SK-N-SH (cell line): Measurements from ENCODE around the gene SMIM3. TPM values are rescaled to one million over a fixed set of nuclear protein-coding genes. Genes with fewer than 3 reads are reported as not detected.

Experiments
- CTCF ChIA-PET: fragments of 300-600, 350-600 bp; formaldehyde crosslinking; extraction: SDS; loops from one replicate; lab custom pipeline; 2021; lab: Yijun Ruan, JAX
- POLR2A ChIA-PET: fragments of 350-600 bp; sonication (Branson Sonifier 250); formaldehyde crosslinking; extraction: SDS; loops from one replicate; lab custom pipeline; 2020; ENCODE audit warnings: antibody characterized with exemption, inconsistent platforms; lab: Yijun Ruan, JAX
- DNase-seq: peaks from one replicate; pipeline ENCODE4 v3.0.0; 2012
- H2AFZ ChIP-seq: fragments of 200-600 bp; sonication (generic); 2 replicates; pipeline ENCODE4 v1.8.1; 2016; ENCODE audit warnings: antibody characterized with exemption, mild to moderate bottlenecking, low read depth
- H3F3A ChIP-seq: fragments of 200-600 bp; sonication (generic); replicated peaks from 2 replicates; pipeline ENCODE3; 2016; ENCODE audit warnings: antibody characterized with exemption, mild to moderate bottlenecking; ENCODE audit not compliant: insufficient read depth
- H3K27ac ChIP-seq, 2 experiments: fragments of 200-500 bp in 1 of 2; fragments of 200-600 bp in 1 of 2; sonication (Bioruptor generic) in 1 of 2; sonication (generic), shearing (Covaris generic) in 1 of 2; 2 replicates each; pipeline versions ENCODE4 v1.5.1 to v1.6.1; 2014 to 2016; ENCODE audit warnings: low read depth in 2 of 2, inconsistent platforms in 1 of 2, low read length in 1 of 2, mild to moderate bottlenecking in 1 of 2, mixed read lengths in 1 of 2
- H3K27me3 ChIP-seq: fragments of 200-600 bp; sonication (generic), shearing (Covaris generic); 2 replicates; pipeline ENCODE4 v1.6.1; 2016; ENCODE audit warnings: mixed run types; ENCODE audit not compliant: insufficient read depth
- H3K36me3 ChIP-seq, 2 experiments: fragments of 200-500 bp in 1 of 2; fragments of 200-600 bp in 1 of 2; sonication (Bioruptor generic) in 1 of 2; sonication (generic) in 1 of 2; replicated peaks in 1 of 2; 2 replicates each; pipeline versions ENCODE3 to v1.5.1; 2014 to 2016; ENCODE audit warnings: low read length in 1 of 2, mild to moderate bottlenecking in 1 of 2; ENCODE audit not compliant: insufficient read depth in 2 of 2, control insufficient read depth in 1 of 2
- H3K4me1 ChIP-seq, 2 experiments: fragments of 200-500 bp in 1 of 2; fragments of 200-600 bp in 1 of 2; sonication (Bioruptor generic) in 1 of 2; sonication (generic), shearing (Covaris generic) in 1 of 2; 2 replicates each; pipeline versions ENCODE4 v1.5.1 to v1.6.1; 2014 to 2016; ENCODE audit warnings: low read depth in 1 of 2, low read length in 1 of 2, mixed run types in 1 of 2; ENCODE audit not compliant: insufficient read depth in 2 of 2, control insufficient read depth in 1 of 2
- H3K4me2 ChIP-seq: fragments of 200-600 bp; sonication (generic), shearing (Covaris generic); 2 replicates; pipeline ENCODE4 v1.6.1; 2017; ENCODE audit warnings: mixed run types
- H3K4me3 ChIP-seq, 2 experiments: fragments of 200-500 bp in 1 of 2; fragments of 200-600 bp in 1 of 2; sonication (Bioruptor generic) in 1 of 2; sonication (generic), shearing (Covaris generic) in 1 of 2; 2 replicates each; pipeline versions ENCODE4 v1.5.1 to v1.8.1; 2014 to 2016; ENCODE audit warnings: low read depth in 2 of 2, inconsistent platforms in 1 of 2, low read length in 1 of 2, mild to moderate bottlenecking in 1 of 2, mixed read lengths in 1 of 2, moderate library complexity in 1 of 2
- H3K79me2 ChIP-seq: fragments of 200-600 bp; sonication (generic); 2 replicates; pipeline ENCODE4 v1.8.1; 2017; ENCODE audit warnings: mild to moderate bottlenecking; ENCODE audit not compliant: insufficient read depth
- H3K9ac ChIP-seq: fragments of 200-600 bp; sonication (generic); 2 replicates; pipeline ENCODE4 v1.6.1; 2017; ENCODE audit warnings: mixed run types
- H3K9me2 ChIP-seq: fragments of 200-600 bp; sonication (generic); 2 replicates; pipeline ENCODE4 v1.6.1; 2017; ENCODE audit warnings: mixed run types
- H3K9me3 ChIP-seq: fragments of 200-600 bp; sonication (generic); 2 replicates; pipeline ENCODE4 v1.6.1; 2017; ENCODE audit warnings: mixed run types, mild to moderate bottlenecking, moderate library complexity
- H4K20me1 ChIP-seq: fragments of 200-600 bp; sonication (generic); 2 replicates; pipeline ENCODE4 v1.6.1; 2017; ENCODE audit warnings: mild to moderate bottlenecking, mixed run types; ENCODE audit not compliant: insufficient read depth
- CHD2 ChIP-seq: fragments of 150-350 bp; IDR thresholded peaks from 2 replicates; pipeline ENCODE4 v1.6.1; 2018; ENCODE audit warnings: low read length; ENCODE audit not compliant: partially characterized antibody
- EZH2phosphoT487 ChIP-seq: fragments of 200-600 bp; sonication (generic); IDR thresholded peaks from 2 replicates; pipeline ENCODE4 v1.6.1; 2017; ENCODE audit warnings: low read depth, mixed run types, mild to moderate bottlenecking, antibody characterized with exemption, moderate library complexity, borderline replicate concordance
- FOSL2 ChIP-seq: IDR thresholded peaks from 2 replicates; pipeline ENCODE4 v1.4.0; 2012; ENCODE audit warnings: low read depth, mild to moderate bottlenecking, moderate library complexity, borderline replicate concordance
- FOXJ3 ChIP-seq: sonication (generic); formaldehyde crosslinking; IDR thresholded peaks from 2 replicates; pipeline ENCODE4 v1.5.1; 2020; ENCODE audit warnings: mild to moderate bottlenecking, missing genetic modification reagents
- FOXM1 ChIP-seq: IDR thresholded peaks from 2 replicates; pipeline ENCODE4 v1.4.0; 2012; ENCODE audit warnings: low read depth, mild to moderate bottlenecking
- GABPA ChIP-seq: IDR thresholded peaks from 2 replicates; pipeline ENCODE4 v1.4.0; 2012; ENCODE audit warnings: low read depth, mild to moderate bottlenecking
- GATA2 ChIP-seq: sonication (generic); formaldehyde crosslinking; IDR thresholded peaks from 2 replicates; pipeline ENCODE4 v1.5.0; 2020; ENCODE audit warnings: mild to moderate bottlenecking, missing genetic modification reagents
- MEF2A ChIP-seq: IDR thresholded peaks from 2 replicates; pipeline ENCODE4 v1.4.0; 2012; ENCODE audit warnings: low read depth, borderline replicate concordance
- POLR2AphosphoS5 ChIP-seq: IDR thresholded peaks from 2 replicates; pipeline ENCODE4 v1.6.1; 2012; ENCODE audit warnings: low read depth, low read length
- RAD21 ChIP-seq: IDR thresholded peaks from 2 replicates; pipeline ENCODE4 v1.6.1; 2012; ENCODE audit warnings: mild to moderate bottlenecking, low read length
- RCOR1 ChIP-seq: fragments of 150-350 bp; IDR thresholded peaks from 2 replicates; pipeline ENCODE4 v1.6.1; 2017; ENCODE audit warnings: antibody characterized with exemption, low read length
- REST ChIP-seq: IDR thresholded peaks from 2 replicates; pipeline ENCODE4 v1.6.1; 2012; ENCODE audit warnings: mild to moderate bottlenecking, low read depth, low read length, moderate library complexity
- SIN3A ChIP-seq: IDR thresholded peaks from 2 replicates; pipeline ENCODE4 v1.6.1; 2012; ENCODE audit warnings: low read depth, mild to moderate bottlenecking, low read length, moderate library complexity, borderline replicate concordance
- TAF1 ChIP-seq: IDR thresholded peaks from 2 replicates; pipeline ENCODE4 v1.6.1; 2012; ENCODE audit warnings: low read depth, mild to moderate bottlenecking, low read length, moderate library complexity, borderline replicate concordance
- TCF12 ChIP-seq: IDR thresholded peaks from 2 replicates; pipeline ENCODE4 v1.4.0; 2012
- TEAD4 ChIP-seq: IDR thresholded peaks from 2 replicates; pipeline ENCODE4 v1.4.0; 2012; ENCODE audit warnings: mild to moderate bottlenecking, borderline replicate concordance; ENCODE audit not compliant: insufficient read depth
- WGBS: methylation state at CpG from one replicate; pipeline ENCODE4 v1.1.6; 2017; ENCODE audit warnings: low lambda C conversion rate; 5-methylcytosine and 5-hydroxymethylcytosine counted together
- polyA plus RNA-seq, 3 experiments: library from polyadenylated mRNA; depleted of rRNA; stranded (reverse); fragments of >200 nt; gene quantifications; 2 replicates each; pipeline ENCODE4 v1.2.3, GENCODE V29; 2012
- TF ChIP-seq, protein P1 (sequence below): IDR thresholded peaks from 2 replicates; pipeline ENCODE4 v1.4.0; 2012; ENCODE audit warnings: low read depth
- TF ChIP-seq, protein P2 (sequence below): fragments of 200-600 bp; sonication (generic); IDR thresholded peaks from 2 replicates; pipeline ENCODE4 v1.6.1; 2017; ENCODE audit warnings: antibody characterized with exemption, mild to moderate bottlenecking, moderate library complexity
- TF ChIP-seq, protein P3 (sequence below): fragments of 150-350 bp; IDR thresholded peaks from 2 replicates; pipeline ENCODE4 v1.6.1; 2017; ENCODE audit warnings: antibody characterized with exemption, low read length, low read depth, borderline replicate concordance
- TF ChIP-seq, protein P4 (sequence below): IDR thresholded peaks from 2 replicates; pipeline ENCODE4 v1.4.0; 2012; ENCODE audit warnings: low read depth, borderline replicate concordance

Gene SMIM3
- polyA plus RNA-seq, 1 of the 3 experiments (the other 2 are of a cell fraction): 39.9 TPM

DNA sequence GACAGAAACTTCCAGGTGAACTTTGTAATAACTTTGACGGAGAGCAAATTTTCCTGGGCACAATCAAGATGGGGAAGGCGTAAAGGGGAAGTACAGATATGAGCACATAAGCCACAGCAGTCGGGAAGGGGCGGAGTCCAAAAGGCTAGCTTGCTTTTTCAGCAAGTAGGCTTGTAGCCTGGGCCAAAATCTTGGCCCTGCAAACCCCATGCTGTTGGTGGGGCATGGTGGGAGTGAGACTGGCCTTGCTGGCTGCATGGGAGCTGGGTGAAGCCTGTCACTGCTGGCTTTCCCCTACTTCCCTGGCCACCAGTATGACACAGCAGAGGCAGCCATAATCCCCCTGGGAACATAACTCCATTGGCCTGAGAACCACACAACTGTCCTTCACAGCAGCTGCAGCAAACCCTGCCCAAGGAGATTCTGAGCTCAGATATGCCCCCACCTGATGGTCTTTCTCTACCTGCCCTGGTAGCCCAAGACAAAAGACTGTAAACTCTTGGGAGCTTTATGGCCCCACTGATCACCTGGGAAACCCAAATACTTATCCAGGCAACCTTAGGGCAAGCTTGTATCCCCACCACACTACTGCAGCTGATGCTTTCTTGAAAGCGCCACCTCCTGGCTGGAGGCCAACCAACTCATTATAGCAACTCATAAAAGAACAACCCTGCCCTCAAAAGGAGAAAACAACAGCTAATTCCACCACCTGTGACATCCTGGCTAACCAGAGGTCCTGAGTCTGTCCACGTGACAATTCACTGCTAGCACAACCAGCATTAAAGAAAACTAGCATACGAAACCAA is 43.8 kb upstream of the SMIM3 start:
- DNase-seq: no peak
- Histone ChIP-seq H3F3A (peaks cover 3% of the 10 kb centered on the region), H3K79me2 (peaks cover 64% of the 10 kb centered on the region), H3K9ac (no peak overlapping the region), H3K36me3 (peaks cover 33 to 81% of the 10 kb centered on the region in 2 experiments), H3K4me3 (no peak overlapping the region), H4K20me1 (0 out of 2 replicates have a peak, but pooled peaks cover 8% of the 10 kb centered on the region), H3K27ac (no peak overlapping the region), H3K27me3 (no peaks in the 10 kb centered on the region), H3K4me1 (no peaks in the 10 kb centered on the region), H2AFZ (no peak overlapping the region), H3K9me2 (no peaks in the 10 kb centered on the region), H3K4me2 (no peak overlapping the region), H3K9me3 (peaks cover 7% of the 10 kb centered on the region; the same call in 1 of the 2 replicates)
- CTCF ChIA-PET: interaction anchor here (0.9 to 1.5 kb wide), 4 partner anchors 19 to 112 kb away, joined by 3 read pairs; partner anchors contain the start of gene RBM22
- POLR2A ChIA-PET: no interaction called here
- 96% methylated on average over 7 of the region's 7 CpGs for WGBS
- TF ChIP-seq TAF1: no peak
- TF ChIP-seq GABPA: no peak
- TF ChIP-seq RCOR1: no peak
- TF ChIP-seq TEAD4: no peak
- no peak for TF ChIP-seq EZH2phosphoT487
- TF ChIP-seq, protein P1, sequence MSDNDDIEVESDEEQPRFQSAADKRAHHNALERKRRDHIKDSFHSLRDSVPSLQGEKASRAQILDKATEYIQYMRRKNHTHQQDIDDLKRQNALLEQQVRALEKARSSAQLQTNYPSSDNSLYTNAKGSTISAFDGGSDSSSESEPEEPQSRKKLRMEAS: no peak
- no peak for TF ChIP-seq CHD2
- TF ChIP-seq POLR2AphosphoS5: no peak
- no peak for TF ChIP-seq MEF2A
- TF ChIP-seq GATA2 (CRISPR knock-in tag): no peak

DNA sequence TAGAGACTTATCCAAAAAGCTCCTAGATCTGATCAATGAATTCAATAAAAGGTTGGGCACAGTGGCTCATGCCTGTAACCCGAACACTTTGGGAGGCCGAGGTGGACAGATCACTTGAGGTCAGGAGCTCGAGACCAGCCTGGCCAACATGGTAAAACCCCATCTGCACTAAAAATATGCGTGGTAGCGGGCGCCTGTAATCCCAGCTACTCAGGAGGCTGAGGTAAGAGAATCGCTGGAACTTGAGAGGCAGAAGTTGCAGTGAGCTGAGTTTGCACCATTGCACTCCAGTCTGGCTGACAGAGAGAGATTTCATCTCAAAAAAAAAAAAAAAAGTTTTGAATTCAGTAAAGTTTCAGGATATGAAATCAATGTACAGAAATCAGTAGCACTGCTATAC is 39.7 kb upstream of the SMIM3 start:
- Histone ChIP-seq H3K27me3 (no peaks in the 10 kb centered on the region), H3K27ac (no peak overlapping the region), H3K4me3 (no peak overlapping the region), H3K9me2 (no peaks in the 10 kb centered on the region), H3F3A (no peaks in the 10 kb centered on the region), H3K4me2 (no peak overlapping the region), H3K79me2 (peaks cover 97% of the 10 kb centered on the region), H3K9ac (no peak overlapping the region), H3K36me3 (peaks cover 3 to 64% of the 10 kb centered on the region in 2 experiments), H4K20me1 (0 out of 2 replicates have a peak, but pooled peaks cover 8% of the 10 kb centered on the region), H3K9me3 (peaks cover 7% of the 10 kb centered on the region; the same call in 1 of the 2 replicates), H2AFZ (no peak overlapping the region), H3K4me1 (no peaks in the 10 kb centered on the region)
- 96% methylated on average over 7 of the region's 7 CpGs for WGBS
- CTCF ChIA-PET: interaction anchor here (0.9 kb wide), 1 partner anchor 108 kb away, joined by 3 read pairs; no protein-coding TSS in a partner anchor
- DNase-seq: no peak
- POLR2A ChIA-PET: interaction anchor here (0.6 kb wide), 1 partner anchor 94 kb away, joined by 4 read pairs; no protein-coding TSS in a partner anchor
- TF ChIP-seq RAD21 (no peak), FOSL2 (no peak), TCF12 (no peak), FOXJ3 (CRISPR knock-in tag) (no peak), FOXM1 (no peak), REST (no peak), SIN3A (no peak)
- TF ChIP-seq, protein P2, sequence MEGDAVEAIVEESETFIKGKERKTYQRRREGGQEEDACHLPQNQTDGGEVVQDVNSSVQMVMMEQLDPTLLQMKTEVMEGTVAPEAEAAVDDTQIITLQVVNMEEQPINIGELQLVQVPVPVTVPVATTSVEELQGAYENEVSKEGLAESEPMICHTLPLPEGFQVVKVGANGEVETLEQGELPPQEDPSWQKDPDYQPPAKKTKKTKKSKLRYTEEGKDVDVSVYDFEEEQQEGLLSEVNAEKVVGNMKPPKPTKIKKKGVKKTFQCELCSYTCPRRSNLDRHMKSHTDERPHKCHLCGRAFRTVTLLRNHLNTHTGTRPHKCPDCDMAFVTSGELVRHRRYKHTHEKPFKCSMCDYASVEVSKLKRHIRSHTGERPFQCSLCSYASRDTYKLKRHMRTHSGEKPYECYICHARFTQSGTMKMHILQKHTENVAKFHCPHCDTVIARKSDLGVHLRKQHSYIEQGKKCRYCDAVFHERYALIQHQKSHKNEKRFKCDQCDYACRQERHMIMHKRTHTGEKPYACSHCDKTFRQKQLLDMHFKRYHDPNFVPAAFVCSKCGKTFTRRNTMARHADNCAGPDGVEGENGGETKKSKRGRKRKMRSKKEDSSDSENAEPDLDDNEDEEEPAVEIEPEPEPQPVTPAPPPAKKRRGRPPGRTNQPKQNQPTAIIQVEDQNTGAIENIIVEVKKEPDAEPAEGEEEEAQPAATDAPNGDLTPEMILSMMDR: no peak
- TF ChIP-seq, protein P3, sequence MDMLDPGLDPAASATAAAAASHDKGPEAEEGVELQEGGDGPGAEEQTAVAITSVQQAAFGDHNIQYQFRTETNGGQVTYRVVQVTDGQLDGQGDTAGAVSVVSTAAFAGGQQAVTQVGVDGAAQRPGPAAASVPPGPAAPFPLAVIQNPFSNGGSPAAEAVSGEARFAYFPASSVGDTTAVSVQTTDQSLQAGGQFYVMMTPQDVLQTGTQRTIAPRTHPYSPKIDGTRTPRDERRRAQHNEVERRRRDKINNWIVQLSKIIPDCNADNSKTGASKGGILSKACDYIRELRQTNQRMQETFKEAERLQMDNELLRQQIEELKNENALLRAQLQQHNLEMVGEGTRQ: no peak
- TF ChIP-seq, protein P4, sequence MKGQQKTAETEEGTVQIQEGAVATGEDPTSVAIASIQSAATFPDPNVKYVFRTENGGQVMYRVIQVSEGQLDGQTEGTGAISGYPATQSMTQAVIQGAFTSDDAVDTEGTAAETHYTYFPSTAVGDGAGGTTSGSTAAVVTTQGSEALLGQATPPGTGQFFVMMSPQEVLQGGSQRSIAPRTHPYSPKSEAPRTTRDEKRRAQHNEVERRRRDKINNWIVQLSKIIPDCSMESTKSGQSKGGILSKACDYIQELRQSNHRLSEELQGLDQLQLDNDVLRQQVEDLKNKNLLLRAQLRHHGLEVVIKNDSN: no peak
